Activated naive CD8-positive, alpha-beta T cell (primary cell): ENCODE results near the gene ZSCAN5A.
"Not testable (repeated sequence)": the region's sequence is repeated elsewhere in the genome, so short reads cannot be mapped to it uniquely, and the experiment has no call there.

ENCODE experiments used
- H3K27ac Mint-ChIP-seq: one replicate; pipeline ENCODE4 v1.8.0; 2021; ENCODE audit warnings: mixed read lengths
- H3K27me3 Mint-ChIP-seq: one replicate; pipeline ENCODE4 v1.8.0; 2021; ENCODE audit warnings: mixed read lengths
- H3K36me3 Mint-ChIP-seq: one replicate; pipeline ENCODE4 v1.8.0; 2021; ENCODE audit warnings: mixed read lengths
- H3K4me1 Mint-ChIP-seq: one replicate; pipeline ENCODE4 v1.8.0; 2021; ENCODE audit warnings: low read depth, mixed read lengths
- H3K4me3 Mint-ChIP-seq: one replicate; pipeline ENCODE4 v1.8.0; 2021; ENCODE audit warnings: mild to moderate bottlenecking, mixed read lengths
- H3K9me3 Mint-ChIP-seq: one replicate; pipeline ENCODE4 v1.8.0; 2021; ENCODE audit warnings: low read depth, mixed read lengths

The ZSCAN5A gene

DNA sequence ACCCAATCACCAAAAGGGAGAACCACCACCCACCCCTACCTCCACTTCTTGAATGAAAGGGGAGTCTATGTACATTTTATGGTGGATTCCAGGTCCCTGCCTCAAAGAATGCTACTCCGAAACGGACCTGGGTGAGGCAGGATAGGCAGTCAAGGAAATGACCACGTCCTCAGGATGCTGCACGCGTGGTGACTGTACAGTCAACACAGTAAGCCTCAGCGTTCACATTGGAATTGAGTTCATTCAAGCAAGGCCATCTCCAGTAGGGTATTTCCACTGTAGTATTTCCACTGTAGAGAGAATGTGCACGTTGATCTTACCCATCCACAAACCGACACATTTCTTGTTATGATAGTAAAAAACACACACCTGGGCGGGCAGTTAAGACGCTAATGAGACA lies 95.7 kb downstream of the ZSCAN5A start:
- peaks cover 4% of the 10 kb centered on the region for H3K4me1 Mint-ChIP-seq
- no peaks in the 10 kb centered on the region for H3K9me3 Mint-ChIP-seq
- H3K27ac Mint-ChIP-seq, result no peak overlapping the region
- H3K36me3 Mint-ChIP-seq, result peaks cover 9% of the 10 kb centered on the region
- H3K4me3 Mint-ChIP-seq, result no peak overlapping the region
- peaks cover 12% of the 10 kb centered on the region for H3K27me3 Mint-ChIP-seq

- Mint-ChIP-seq H3K9me3 (no peaks in the 10 kb centered on the region), H3K4me3 (peak overlapping the region; percentile 35), H3K27me3 (peaks cover 13% of the 10 kb centered on the region), H3K4me1 (peaks cover 4% of the 10 kb centered on the region), H3K36me3 (peaks cover 6% of the 10 kb centered on the region), H3K27ac (no peak overlapping the region)
Measured at GRCh38 chr19:56217039-56217949, 97.3 kb downstream of the ZSCAN5A start.

- Mint-ChIP-seq H3K9me3 (no peaks in the 10 kb centered on the region), H3K36me3 (no peaks in the 10 kb centered on the region), H3K4me3 (no peak overlapping the region), H3K4me1 (no peaks in the 10 kb centered on the region), H3K27me3 (peaks cover 6% of the 10 kb centered on the region), H3K27ac (no peak overlapping the region)
Measured at GRCh38 chr19:56211718-56212117, 102.9 kb downstream of the ZSCAN5A start.

- H3K4me1 Mint-ChIP-seq, H3K27me3 Mint-ChIP-seq, H3K4me3 Mint-ChIP-seq, H3K9me3 Mint-ChIP-seq, H3K36me3 Mint-ChIP-seq, H3K27ac Mint-ChIP-seq: not testable (repeated sequence)
Measured at GRCh38 chr19:56210036-56210435, 104.6 kb downstream of the ZSCAN5A start.

DNA sequence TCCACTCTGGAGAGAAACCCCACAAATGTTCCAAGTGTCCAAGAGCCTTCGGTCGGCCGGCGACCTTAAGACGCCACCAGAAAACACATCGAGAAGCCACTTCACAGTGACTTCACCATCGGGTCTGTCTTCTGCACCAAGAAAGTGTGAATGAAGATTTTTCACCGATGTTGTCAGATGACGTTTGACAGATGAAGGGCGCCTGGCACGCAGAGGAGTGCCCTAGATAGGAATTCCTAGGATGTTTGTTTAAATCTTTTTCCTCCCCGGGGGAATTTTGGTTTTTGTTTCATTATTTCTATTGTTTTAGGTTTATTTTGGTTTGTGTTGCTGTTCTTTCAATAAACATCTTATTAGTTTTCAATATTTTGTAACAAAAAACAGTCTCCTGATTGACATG lies 105.5 kb downstream of the ZSCAN5A start:
- no peak overlapping the region for H3K27ac Mint-ChIP-seq
- no peaks in the 10 kb centered on the region for H3K9me3 Mint-ChIP-seq
- no peaks in the 10 kb centered on the region for H3K4me1 Mint-ChIP-seq
- H3K4me3 Mint-ChIP-seq, result no peak overlapping the region
- no peaks in the 10 kb centered on the region for H3K36me3 Mint-ChIP-seq
- H3K27me3 Mint-ChIP-seq, result peaks cover 1% of the 10 kb centered on the region

DNA sequence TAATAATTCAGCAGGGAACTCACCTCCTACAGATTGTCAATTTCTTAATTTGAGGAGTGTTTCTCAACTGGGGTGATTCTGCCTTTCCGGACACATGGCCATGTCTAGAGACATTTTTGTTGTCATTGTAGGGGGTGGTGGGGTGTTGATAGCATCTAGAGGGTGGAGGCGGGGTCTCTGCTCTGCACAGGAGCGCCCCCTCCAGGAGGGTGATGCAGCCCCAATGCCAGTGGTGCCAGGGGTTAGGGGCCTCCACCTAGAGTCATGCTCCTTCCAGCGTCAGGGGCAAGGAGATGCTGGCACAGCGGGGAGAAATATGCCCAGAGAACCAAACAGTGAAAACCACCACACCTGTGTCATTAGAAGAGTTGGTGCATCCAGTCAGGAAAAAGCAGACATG lies 107.1 kb downstream of the ZSCAN5A start:
- not testable (repeated sequence) for H3K27ac Mint-ChIP-seq, H3K4me3 Mint-ChIP-seq, H3K9me3 Mint-ChIP-seq

DNA sequence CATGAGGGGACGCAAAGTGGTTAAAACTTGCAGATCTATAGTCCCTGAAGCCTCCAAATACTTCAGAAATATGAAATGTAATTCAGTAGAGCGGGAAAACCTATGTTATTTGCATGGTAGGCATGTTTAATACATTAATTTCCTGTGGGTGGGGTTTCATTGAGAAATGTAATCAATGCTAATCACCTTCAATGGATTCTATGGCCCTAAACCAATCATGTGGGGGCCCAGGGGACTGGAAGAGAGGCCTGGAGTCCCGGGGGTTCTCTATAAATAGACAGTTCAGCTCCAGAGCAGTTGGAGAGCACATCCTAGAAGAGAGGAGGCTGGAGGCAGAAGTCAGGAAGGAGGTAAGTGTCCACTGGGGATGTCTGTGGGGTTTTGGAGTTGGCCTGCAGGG lies 112.7 kb downstream of the ZSCAN5A start, which contains the start of gene ZSCAN5C:
TSS of gene ZSCAN5C (plus strand) at position 301 of the 400 bp plus-strand sequence. CDS start 3,641 bp downstream, outside the sequence.
- Mint-ChIP-seq H3K4me3 (no peak within 1 kb of the TSS), H3K36me3 (no peaks in the 10 kb centered on the region), H3K27me3 (no peaks in the 10 kb centered on the region), H3K4me1 (no peaks in the 10 kb centered on the region), H3K9me3 (no peaks in the 10 kb centered on the region), H3K27ac (no peak within 1 kb of the TSS)

More for the DNA sequence above, 107.1 kb downstream of the ZSCAN5A start:
- not testable (repeated sequence) for H3K4me1 Mint-ChIP-seq, H3K36me3 Mint-ChIP-seq, H3K27me3 Mint-ChIP-seq

DNA sequence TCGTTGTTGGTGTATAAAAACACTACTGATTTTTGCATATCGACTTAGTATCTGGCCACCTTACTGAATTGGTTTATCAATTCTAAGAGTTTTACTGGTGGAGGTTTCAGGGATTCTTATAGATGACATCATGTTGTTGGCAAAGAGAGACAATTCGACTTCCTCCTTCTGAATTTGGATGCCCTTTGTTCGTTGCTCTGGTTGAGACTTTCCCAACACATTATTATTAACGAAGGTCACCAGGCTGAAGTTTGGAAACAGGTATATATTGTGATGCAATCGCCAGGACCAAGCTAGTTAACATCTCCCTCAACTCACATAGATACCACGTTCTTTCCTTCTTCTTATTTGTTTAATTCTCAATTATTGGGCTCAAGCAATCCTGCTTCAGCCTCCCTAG lies 115.0 kb downstream of the ZSCAN5A start:
- H3K27me3 Mint-ChIP-seq, result no peaks in the 10 kb centered on the region
- no peaks in the 10 kb centered on the region for H3K36me3 Mint-ChIP-seq
- H3K27ac Mint-ChIP-seq, result no peak overlapping the region

DNA sequence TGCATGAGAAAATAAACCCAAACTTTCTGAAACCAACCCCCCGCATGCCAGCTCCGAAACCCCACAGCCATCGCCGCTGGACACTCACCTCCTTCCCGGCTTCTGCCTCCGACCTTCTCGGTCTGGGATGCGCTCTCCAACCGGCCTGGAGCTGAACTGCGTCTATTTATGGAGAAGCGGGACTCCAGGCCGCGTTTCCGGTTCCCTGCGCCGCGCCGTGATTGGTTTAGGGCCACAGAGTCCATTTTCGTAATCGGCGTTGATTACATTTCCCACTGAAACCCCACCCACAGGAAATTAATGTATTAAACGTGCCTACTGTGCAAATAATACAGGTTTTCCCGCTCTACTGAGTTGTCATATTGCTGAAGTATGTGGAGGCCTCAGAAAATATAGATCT lies 117.0 kb downstream of the ZSCAN5A start, which contains the start of gene ZSCAN5B:
TSS of gene ZSCAN5B (minus strand) at position 138 of the 400 bp plus-strand sequence. CDS start 4,731 bp downstream, outside the sequence.
- H3K27ac Mint-ChIP-seq, H3K4me3 Mint-ChIP-seq, H3K27me3 Mint-ChIP-seq: not testable (repeated sequence)

More for the DNA sequence above, 115.0 kb downstream of the ZSCAN5A start:
- Mint-ChIP-seq H3K4me1 (no peaks in the 10 kb centered on the region), H3K9me3 (no peaks in the 10 kb centered on the region), H3K4me3 (no peak overlapping the region)

DNA sequence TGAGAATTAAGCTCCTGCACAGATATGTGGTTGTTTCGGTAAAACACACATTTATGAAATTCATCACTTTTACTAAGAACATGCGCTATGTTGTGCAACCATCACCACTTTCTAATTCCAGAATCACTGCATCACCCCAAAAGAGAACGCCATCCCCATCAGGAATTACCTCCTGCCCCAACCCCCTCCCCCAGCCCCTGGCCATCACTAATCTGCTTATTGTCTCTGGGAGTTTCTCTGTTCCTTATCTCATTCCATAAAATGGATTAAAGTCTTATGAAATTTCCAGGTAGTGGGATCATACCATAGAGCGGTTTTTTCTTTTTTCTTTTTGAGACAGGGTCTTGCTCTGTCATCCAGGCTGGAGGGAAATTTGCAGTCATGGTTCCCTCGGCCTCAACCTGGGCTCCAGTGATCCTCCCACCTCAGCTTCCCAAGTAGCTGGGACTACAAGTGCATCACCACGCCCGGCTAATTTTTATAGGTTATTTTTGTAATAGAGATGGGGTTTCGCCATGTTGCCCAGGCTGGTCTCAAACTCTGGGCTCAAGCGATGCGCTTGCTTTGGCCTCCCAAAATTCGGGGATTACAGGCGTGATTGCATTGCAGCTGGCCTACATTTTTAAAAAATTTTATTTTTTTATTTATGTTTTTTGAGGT lies 120.5 kb downstream of the ZSCAN5A start:
- Mint-ChIP-seq H3K4me1 (no peaks in the 10 kb centered on the region), H3K36me3 (no peaks in the 10 kb centered on the region)

More for the DNA sequence above, 117.0 kb downstream of the ZSCAN5A start, which contains the start of gene ZSCAN5B:
- not testable (repeated sequence) for H3K4me1 Mint-ChIP-seq, H3K9me3 Mint-ChIP-seq, H3K36me3 Mint-ChIP-seq

GRCh38 chr19:56191711-56192110 lies 122.9 kb downstream of the ZSCAN5A start:
- no peaks in the 10 kb centered on the region for H3K4me1 Mint-ChIP-seq
- no peaks in the 10 kb centered on the region for H3K36me3 Mint-ChIP-seq
- peaks cover 3% of the 10 kb centered on the region for H3K27me3 Mint-ChIP-seq
- H3K9me3 Mint-ChIP-seq, result no peaks in the 10 kb centered on the region
- H3K27ac Mint-ChIP-seq, result no peak overlapping the region
- H3K4me3 Mint-ChIP-seq, result no peak overlapping the region

More for the DNA sequence above, 120.5 kb downstream of the ZSCAN5A start:
- no peaks in the 10 kb centered on the region for H3K9me3 Mint-ChIP-seq
- no peaks in the 10 kb centered on the region for H3K27me3 Mint-ChIP-seq
- no peak overlapping the region for H3K4me3 Mint-ChIP-seq
- H3K27ac Mint-ChIP-seq, result no peak overlapping the region

GRCh38 chr19:56191115-56191514 lies 123.5 kb downstream of the ZSCAN5A start:
- Mint-ChIP-seq H3K4me3 (no peak overlapping the region), H3K4me1 (no peaks in the 10 kb centered on the region), H3K27me3 (peaks cover 3% of the 10 kb centered on the region), H3K36me3 (no peaks in the 10 kb centered on the region), H3K27ac (no peak overlapping the region), H3K9me3 (no peaks in the 10 kb centered on the region)

DNA sequence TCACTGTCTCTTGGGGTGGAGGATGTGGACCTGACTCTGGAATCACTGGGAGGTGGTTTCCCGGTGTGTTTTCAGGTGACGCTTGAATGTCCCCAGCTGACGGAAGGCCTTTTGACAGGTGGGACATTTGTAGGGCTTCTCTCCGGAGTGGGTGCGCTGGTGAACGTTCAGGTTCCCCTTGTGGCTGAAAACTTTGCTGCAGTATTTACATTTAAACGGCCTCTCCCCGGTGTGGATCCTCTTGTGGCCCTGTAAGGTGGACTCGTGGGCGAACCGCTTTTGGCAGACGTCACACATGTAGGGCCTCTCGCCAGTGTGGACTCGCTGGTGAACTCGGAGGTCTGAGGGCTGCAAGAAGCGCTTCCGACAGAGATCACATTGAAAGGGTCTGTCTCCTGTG lies 124.9 kb downstream of the ZSCAN5A start:
- no peaks in the 10 kb centered on the region for H3K4me1 Mint-ChIP-seq
- H3K36me3 Mint-ChIP-seq, result no peaks in the 10 kb centered on the region
- no peak overlapping the region for H3K4me3 Mint-ChIP-seq
- peaks cover 3% of the 10 kb centered on the region for H3K27me3 Mint-ChIP-seq
- no peak overlapping the region for H3K27ac Mint-ChIP-seq
- no peaks in the 10 kb centered on the region for H3K9me3 Mint-ChIP-seq

DNA sequence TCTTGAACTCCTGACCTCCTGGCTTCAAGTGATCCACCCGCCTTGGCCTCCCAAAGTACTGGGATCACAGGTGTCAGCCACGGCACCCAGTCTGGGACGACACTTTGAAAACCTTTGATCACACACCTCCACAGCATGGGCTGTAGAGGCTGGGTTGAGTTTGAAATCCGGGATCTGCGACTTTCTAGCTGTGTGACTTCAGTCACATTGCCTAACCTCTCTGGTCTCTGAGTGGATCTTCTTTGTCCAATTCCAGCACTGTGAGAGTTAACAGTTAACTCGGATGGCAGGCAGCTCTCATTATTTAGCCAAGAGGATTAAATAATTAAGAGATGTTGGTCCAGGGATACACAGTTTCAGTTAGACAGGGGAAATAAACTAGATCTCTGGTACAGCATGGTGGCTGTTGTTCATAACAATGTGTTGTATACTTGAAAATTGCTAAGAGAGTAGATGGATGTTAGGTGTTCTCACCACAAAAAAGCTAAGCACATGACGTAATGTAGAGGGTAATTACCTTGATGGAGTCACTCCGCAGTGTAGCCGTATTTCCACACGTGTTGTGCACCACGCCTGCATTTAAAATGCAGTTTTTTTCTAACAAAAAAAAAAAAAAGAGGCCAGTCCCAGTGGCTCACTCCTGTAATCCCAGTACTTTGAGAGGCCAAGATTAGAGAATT lies 136.9 kb downstream of the ZSCAN5A start:
- H3K9me3 Mint-ChIP-seq, result no peaks in the 10 kb centered on the region
- no peaks in the 10 kb centered on the region for H3K4me1 Mint-ChIP-seq
- H3K4me3 Mint-ChIP-seq, result no peak overlapping the region
- no peaks in the 10 kb centered on the region for H3K36me3 Mint-ChIP-seq
- H3K27me3 Mint-ChIP-seq, result peaks cover 2% of the 10 kb centered on the region
- H3K27ac Mint-ChIP-seq, result no peak overlapping the region

GRCh38 chr19:56176881-56177280 lies 137.8 kb downstream of the ZSCAN5A start:
- Mint-ChIP-seq H3K4me1 (no peaks in the 10 kb centered on the region), H3K36me3 (no peaks in the 10 kb centered on the region), H3K4me3 (no peak overlapping the region), H3K27me3 (peaks cover 2% of the 10 kb centered on the region), H3K9me3 (no peaks in the 10 kb centered on the region), H3K27ac (no peak overlapping the region)
